Suprapubic skin (tissue), 3 donors: ENCODE measurements around the gene SMIM41.

Source experiments
- POLR2A ChIP-seq, 2 donors: fragments of 450-650 bp; IDR thresholded peaks; one replicate each; pipeline ENCODE4 v1.6.1; 2017; ENCODE audit warnings: antibody characterized with exemption in 2 of 2, mild to moderate bottlenecking in 2 of 2, moderate library complexity in 2 of 2
- TF ChIP-seq, protein P1 (sequence below), 2 donors: fragments of 200-600 bp in 1 of 2; fragments of 450-650 bp in 1 of 2; sonication (generic) in 1 of 2; IDR thresholded peaks; one replicate each; pipeline ENCODE4 v1.5.1; 2016 to 2019; ENCODE audit warnings: antibody characterized with exemption in 2 of 2, mild to moderate bottlenecking in 1 of 2, moderate library complexity in 1 of 2

DNA sequence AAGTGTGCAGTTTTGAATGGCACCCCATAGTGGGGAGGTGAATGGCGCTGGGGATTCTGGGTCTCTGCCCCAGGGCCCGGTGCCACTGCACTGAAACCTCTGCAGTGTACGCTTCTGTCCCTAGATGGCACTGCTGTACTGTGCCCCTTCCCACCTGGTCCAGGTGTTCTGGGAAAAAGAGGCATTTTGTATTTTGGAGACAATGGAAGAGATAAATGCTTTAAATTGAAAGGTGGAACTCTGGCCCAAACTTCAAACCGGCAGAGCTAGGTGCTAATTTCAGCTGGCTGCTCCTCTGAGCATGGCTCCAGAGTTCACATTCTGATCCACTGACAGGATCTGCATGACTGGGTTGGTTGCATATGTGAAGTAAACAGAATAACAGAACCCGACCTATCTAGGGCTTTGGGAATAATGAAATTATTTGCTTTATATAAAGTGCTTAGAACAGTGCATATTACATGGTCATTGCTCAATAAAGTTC lies 60.1 kb downstream of the SMIM41 start:
- TF ChIP-seq POLR2A (IDR thresholded peaks at IDR 0.05), result no peak
- TF ChIP-seq, protein P1, sequence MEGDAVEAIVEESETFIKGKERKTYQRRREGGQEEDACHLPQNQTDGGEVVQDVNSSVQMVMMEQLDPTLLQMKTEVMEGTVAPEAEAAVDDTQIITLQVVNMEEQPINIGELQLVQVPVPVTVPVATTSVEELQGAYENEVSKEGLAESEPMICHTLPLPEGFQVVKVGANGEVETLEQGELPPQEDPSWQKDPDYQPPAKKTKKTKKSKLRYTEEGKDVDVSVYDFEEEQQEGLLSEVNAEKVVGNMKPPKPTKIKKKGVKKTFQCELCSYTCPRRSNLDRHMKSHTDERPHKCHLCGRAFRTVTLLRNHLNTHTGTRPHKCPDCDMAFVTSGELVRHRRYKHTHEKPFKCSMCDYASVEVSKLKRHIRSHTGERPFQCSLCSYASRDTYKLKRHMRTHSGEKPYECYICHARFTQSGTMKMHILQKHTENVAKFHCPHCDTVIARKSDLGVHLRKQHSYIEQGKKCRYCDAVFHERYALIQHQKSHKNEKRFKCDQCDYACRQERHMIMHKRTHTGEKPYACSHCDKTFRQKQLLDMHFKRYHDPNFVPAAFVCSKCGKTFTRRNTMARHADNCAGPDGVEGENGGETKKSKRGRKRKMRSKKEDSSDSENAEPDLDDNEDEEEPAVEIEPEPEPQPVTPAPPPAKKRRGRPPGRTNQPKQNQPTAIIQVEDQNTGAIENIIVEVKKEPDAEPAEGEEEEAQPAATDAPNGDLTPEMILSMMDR (IDR thresholded peaks at IDR 0.05), result peak; percentile 36 to 68
